HepG2 (cell line): ENCODE results near the gene GSS. TPM values are rescaled to one million over a fixed set of nuclear protein-coding genes. Genes with fewer than 3 reads are reported as not detected.

Source experiments
- ATAC-seq: fragments of 200-7000 bp; cut with Tn5 transposase; 3 replicates; pipeline ENCODE4 v1.9.1; 2020; ENCODE audit warnings: mild to moderate bottlenecking, moderate library complexity
- BruUV-seq: library from RNA; stranded (reverse); fragments of 400-500 nt; replicated peaks from 2 replicates; lab custom pipeline; 2021; lab: Mats Ljungman, UMichigan
- CTCF ChIA-PET: fragments of 300-600 bp; formaldehyde crosslinking; extraction: SDS; loops from one replicate; lab custom pipeline; 2021; ENCODE audit warnings: low total read pairs, inconsistent platforms, low intra/inter-chr PET ratio; lab: Yijun Ruan, JAX
- POLR2A ChIA-PET: fragments of 350-600 bp; sonication (Branson Sonifier 250); formaldehyde crosslinking; loops from one replicate; lab custom pipeline; 2020; ENCODE audit warnings: antibody characterized with exemption, inconsistent platforms; lab: Yijun Ruan, JAX
- DNase-seq: peaks from one replicate; pipeline ENCODE4 v3.0.0-alpha.2; 2015; ENCODE audit warnings: low spot score
- FAIRE-seq: peaks from 3 replicates; lab custom pipeline; 2011; peaks lifted over from hg19 to GRCh38; lab: Jason Lieb, UNC
- H2AFZ ChIP-seq: one replicate; pipeline ENCODE4 v1.6.1; 2011; ENCODE audit warnings: low read length, inconsistent platforms
- H3K27ac ChIP-seq: fragments of 300-600 bp; 3 replicates; pipeline ENCODE4 v1.8.0; 2011; ENCODE audit warnings: mixed run types, mild to moderate bottlenecking, mixed read lengths, low read length, inconsistent platforms; ENCODE audit not compliant: insufficient read depth; ENCODE audit errors: extremely low read length
- H3K27me3 ChIP-seq, 2 experiments: fragments of 200-600 bp in 1 of 2; 2 replicates in 1 of 2; 3 replicates in 1 of 2; pipeline versions ENCODE4 v1.6.0 to v1.8.0; 2011; ENCODE audit warnings: low read length in 2 of 2, mild to moderate bottlenecking in 2 of 2, moderate library complexity in 2 of 2, inconsistent platforms in 1 of 2; ENCODE audit not compliant: insufficient read depth in 2 of 2, control insufficient read depth in 1 of 2
- H3K36me3 ChIP-seq, 2 experiments: fragments of 200-600 bp in 1 of 2; replicated peaks in 1 of 2; 2 replicates in 1 of 2; 3 replicates in 1 of 2; pipeline versions ENCODE4 v1.5.1 to v1.8.0; 2011; ENCODE audit warnings: low read length in 2 of 2, inconsistent platforms in 1 of 2; ENCODE audit not compliant: insufficient read depth in 2 of 2, control insufficient read depth in 1 of 2
- H3K4me1 ChIP-seq: 2 replicates; pipeline ENCODE4 v1.5.1; 2012; ENCODE audit warnings: low read length, inconsistent platforms; ENCODE audit not compliant: insufficient read depth
- H3K4me2 ChIP-seq: 2 replicates; pipeline ENCODE4 v1.6.0; 2011; ENCODE audit warnings: low read depth, low read length, inconsistent platforms
- H3K4me3 ChIP-seq, 3 experiments: fragments of 200-600 bp in 1 of 3; sonication (generic), shearing (Covaris generic) in 1 of 3; replicated peaks in 1 of 3; 2 replicates each; pipeline ENCODE4 v1.5.1; 2011 to 2016; ENCODE audit warnings: low read length in 3 of 3, inconsistent platforms in 2 of 3, low read depth in 2 of 3, mild to moderate bottlenecking in 2 of 3, control low read depth in 1 of 3, mixed read lengths in 1 of 3; ENCODE audit not compliant: insufficient read depth in 1 of 3
- H3K79me2 ChIP-seq: one replicate; pipeline ENCODE4 v1.6.1; 2011; ENCODE audit warnings: low read length, inconsistent platforms; ENCODE audit not compliant: insufficient read depth
- H3K9ac ChIP-seq: 2 replicates; pipeline ENCODE4 v1.6.0; 2011; ENCODE audit warnings: mild to moderate bottlenecking, low read depth, low read length, inconsistent platforms; ENCODE audit not compliant: insufficient read depth
- H3K9me3 ChIP-seq: 2 replicates; pipeline ENCODE4 v1.5.1; 2012; ENCODE audit warnings: mild to moderate bottlenecking, low read length
- H4K20me1 ChIP-seq: 2 replicates; pipeline ENCODE4 v1.6.0; 2011; ENCODE audit warnings: inconsistent platforms, mild to moderate bottlenecking, low read length, moderate library complexity; ENCODE audit not compliant: insufficient read depth
- NFE2 ChIP-seq: sonication (generic); formaldehyde crosslinking; IDR thresholded peaks from 2 replicates; pipeline ENCODE4 v1.4.0; 2020; ENCODE audit warnings: missing genetic modification reagents
- RFXAP ChIP-seq: sonication (generic); formaldehyde crosslinking; IDR thresholded peaks from 2 replicates; pipeline ENCODE4 v1.4.0; 2020; ENCODE audit warnings: missing genetic modification reagents, borderline replicate concordance
- ZNF18 ChIP-seq: sonication (generic); formaldehyde crosslinking; IDR thresholded peaks from 2 replicates; pipeline ENCODE4 v1.8.0; 2022; ENCODE audit warnings: mild to moderate bottlenecking, missing genetic modification reagents; ENCODE audit not compliant: insufficient replicate concordance
- ZNF605 ChIP-seq: sonication (generic); formaldehyde crosslinking; IDR thresholded peaks from 2 replicates; pipeline ENCODE4 v1.8.0; 2022; ENCODE audit warnings: mild to moderate bottlenecking, missing genetic modification reagents
- ZNF629 ChIP-seq: sonication (generic); formaldehyde crosslinking; conservative IDR thresholded peaks from 2 replicates; pipeline ENCODE4 v1.5.0; 2020; ENCODE audit warnings: missing genetic modification reagents
- ZSCAN5A ChIP-seq: sonication (generic); formaldehyde crosslinking; IDR thresholded peaks from 2 replicates; pipeline ENCODE4 v1.8.0; 2022; ENCODE audit warnings: mild to moderate bottlenecking, missing genetic modification reagents, borderline replicate concordance
- WGBS: methylation state at CpG from one replicate; pipeline ENCODE4 v1.1.6; 2017; ENCODE audit warnings: low lambda C conversion rate; 5-methylcytosine and 5-hydroxymethylcytosine counted together
- in situ Hi-C: cut with HindIII; loops from 2 replicates; pipeline ENCODE4 v1.10.0; 2017; ENCODE audit warnings: low pct_unique_long_range_greater_than_20kb; ENCODE audit not compliant: extremely low pct_ligation_motif_present
- intact Hi-C: fragments of 100-400 bp; cut with micrococcal nuclease; formaldehyde crosslinking; loops from one replicate; pipeline ENCODE4 v1.10.0; 2022; ENCODE audit not compliant: unreplicated experiment
- polyA plus RNA-seq, 8 experiments: library from polyadenylated mRNA; depleted of rRNA in 3 of 8; stranded (reverse) in 7 of 8; unstranded in 1 of 8; fragments of >200 nt; fragmentation: Illumina TruSeq in 4 of 8; extraction: Trizol in 4 of 8; gene quantifications; 2 replicates each; pipeline versions ENCODE4 v1.2.1 to v1.2.3, GENCODE V29; 2011 to 2016; ENCODE audit warnings: low read depth in 4 of 8, missing spikeins in 1 of 8, mixed read lengths in 1 of 8; ENCODE audit not compliant: insufficient read depth in 1 of 8
- total RNA-seq, 5 experiments: library from RNA; depleted of rRNA; stranded (reverse); fragments of >200 nt; fragmentation: Illumina TruSeq; extraction: Trizol; gene quantifications; 2 replicates each; pipeline ENCODE4 v1.2.3, GENCODE V29; 2016; ENCODE audit warnings: low read depth in 1 of 5

The GSS gene
- total and polyA plus RNA-seq, 2 of the 13 experiments (the other 11 are each of a cell fraction or from before 2014, with no cell fraction given): 80.1 to 102 TPM

DNA sequence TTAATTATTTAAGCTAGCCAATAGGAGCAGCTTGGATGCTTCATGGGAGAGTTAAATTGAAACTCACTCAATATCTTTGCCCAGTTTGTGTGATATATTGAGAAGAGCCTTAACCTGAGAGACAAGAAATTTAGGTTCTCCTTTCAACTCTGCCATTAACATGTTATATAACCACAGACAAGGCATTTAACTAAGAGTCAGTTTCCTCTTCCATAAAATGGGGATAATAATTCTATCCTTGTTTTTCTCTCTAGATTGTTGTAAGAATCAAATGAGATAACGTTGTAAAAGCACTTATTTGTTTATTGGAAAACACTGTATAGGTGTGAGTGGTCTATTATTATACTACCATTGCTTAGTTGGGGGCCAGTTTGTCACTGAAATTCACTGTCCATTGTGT lies 71.3 kb downstream of the GSS start:
- no TSS peak for BruUV-seq
- intact Hi-C loops (no loop called here), in situ Hi-C loops (no loop called here)
- WGBS: 83% methylated on average over 1 of the region's 1 CpG
- H3K27me3 ChIP-seq: no peaks in the 10 kb centered on the region
- H2AFZ ChIP-seq: no peak overlapping the region
- peaks cover 7% of the 10 kb centered on the region; the same call in 1 of the 2 replicates for H4K20me1 ChIP-seq
- H3K4me2 ChIP-seq: no peak overlapping the region
- H3K9ac ChIP-seq: no peak overlapping the region
- POLR2A ChIA-PET: interaction anchor here (0.8 kb wide), 1 partner anchor 8 kb away, joined by 3 read pairs; the partner anchor contains the start of gene ACSS2
- DNase-seq (no peak), ATAC-seq (no peak)
- CTCF ChIA-PET: no interaction called here
- peaks cover 3 to 35% of the 10 kb centered on the region in 2 experiments; a peak in 4 of 5 replicates for H3K36me3 ChIP-seq
- peaks cover 12% of the 10 kb centered on the region for H3K79me2 ChIP-seq
- H3K27ac ChIP-seq: no peak overlapping the region
- H3K9me3 ChIP-seq: no peaks in the 10 kb centered on the region
- H3K4me1 ChIP-seq: peaks cover 22% of the 10 kb centered on the region
- no peak overlapping the region for H3K4me3 ChIP-seq
- peak; percentile 63; the same call in 1 of the 2 replicates for TF ChIP-seq ZNF629
- TF ChIP-seq NFE2 (CRISPR knock-in tag): no peak
- no peak for TF ChIP-seq ZNF605 (CRISPR knock-in tag)
- no peak for TF ChIP-seq ZSCAN5A (CRISPR knock-in tag)
- TF ChIP-seq, all 625 proteins: peak for 1
- FAIRE-seq: no peak

DNA sequence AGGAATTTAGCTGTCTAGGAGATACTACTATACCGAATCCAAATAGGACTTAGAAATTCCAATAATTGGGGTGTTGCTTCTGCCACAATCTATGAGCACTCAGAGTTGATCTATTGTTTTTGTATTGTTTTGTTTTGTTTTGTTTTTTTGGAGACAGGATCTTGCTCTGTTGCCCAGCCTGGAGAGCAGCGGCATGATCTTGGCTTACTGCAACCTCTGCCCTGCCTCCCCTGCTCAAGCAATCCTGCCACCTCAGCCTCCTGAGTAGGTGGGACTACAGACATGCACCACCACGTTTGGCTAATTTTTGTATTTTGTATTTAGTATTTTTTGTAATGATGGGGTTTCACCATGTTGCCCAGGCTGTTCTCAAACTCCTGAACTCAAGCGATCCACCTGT lies 71.8 kb downstream of the GSS start:
- CTCF ChIA-PET: no interaction called here
- peaks cover 14% of the 10 kb centered on the region for H3K79me2 ChIP-seq

More for the DNA sequence above, 71.8 kb downstream of the GSS start:
- Histone ChIP-seq H3K4me1 (peaks cover 24% of the 10 kb centered on the region), H3K9me3 (no peaks in the 10 kb centered on the region), H3K27ac (no peak overlapping the region), H3K4me3 (no peak overlapping the region), H2AFZ (no peak overlapping the region), H3K9ac (no peak overlapping the region), H4K20me1 (peaks cover 7% of the 10 kb centered on the region; the same call in 1 of the 2 replicates), H3K27me3 (no peaks in the 10 kb centered on the region), H3K4me2 (no peak overlapping the region), H3K36me3 (peaks cover 3 to 35% of the 10 kb centered on the region in 2 experiments; a peak in 4 of 5 replicates)
- POLR2A ChIA-PET: no interaction called here
- no peak for TF ChIP-seq ZNF18 (CRISPR knock-in tag)
- no peak for TF ChIP-seq RFXAP (CRISPR knock-in tag)
- in situ Hi-C loops (no loop called here), intact Hi-C loops (no loop called here)
- 93% methylated on average over 4 of the region's 4 CpGs for WGBS
- BruUV-seq: no TSS peak
- DNase-seq (no peak), ATAC-seq (no peak), FAIRE-seq (no peak)
